ENCODE data around the gene PRKN.

DNA sequence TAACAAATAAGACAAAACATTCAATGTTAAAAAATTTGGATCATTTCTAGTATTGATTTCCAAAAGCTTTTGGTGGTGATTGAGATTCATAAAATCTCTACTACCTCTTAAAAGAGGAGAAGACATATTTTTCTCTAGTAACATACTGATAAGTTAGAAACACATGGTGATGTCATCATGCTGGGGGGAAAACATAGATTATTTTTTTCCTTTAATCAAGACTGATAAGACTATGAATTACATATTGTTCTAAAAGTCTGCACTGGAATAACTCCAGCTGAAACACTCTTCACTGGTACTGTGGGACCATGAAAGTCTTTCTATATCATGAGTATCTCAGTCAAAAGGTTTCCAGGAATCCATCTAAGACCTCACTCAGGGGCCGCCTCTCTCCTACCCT is 515.8 kb downstream of the PRKN start:
- TF ChIP-seq POLR2A (IDR thresholded peaks at IDR 0.05) (no peak), EP300 (IDR thresholded peaks at IDR 0.05) (no peak)
- TF ChIP-seq, protein P1, sequence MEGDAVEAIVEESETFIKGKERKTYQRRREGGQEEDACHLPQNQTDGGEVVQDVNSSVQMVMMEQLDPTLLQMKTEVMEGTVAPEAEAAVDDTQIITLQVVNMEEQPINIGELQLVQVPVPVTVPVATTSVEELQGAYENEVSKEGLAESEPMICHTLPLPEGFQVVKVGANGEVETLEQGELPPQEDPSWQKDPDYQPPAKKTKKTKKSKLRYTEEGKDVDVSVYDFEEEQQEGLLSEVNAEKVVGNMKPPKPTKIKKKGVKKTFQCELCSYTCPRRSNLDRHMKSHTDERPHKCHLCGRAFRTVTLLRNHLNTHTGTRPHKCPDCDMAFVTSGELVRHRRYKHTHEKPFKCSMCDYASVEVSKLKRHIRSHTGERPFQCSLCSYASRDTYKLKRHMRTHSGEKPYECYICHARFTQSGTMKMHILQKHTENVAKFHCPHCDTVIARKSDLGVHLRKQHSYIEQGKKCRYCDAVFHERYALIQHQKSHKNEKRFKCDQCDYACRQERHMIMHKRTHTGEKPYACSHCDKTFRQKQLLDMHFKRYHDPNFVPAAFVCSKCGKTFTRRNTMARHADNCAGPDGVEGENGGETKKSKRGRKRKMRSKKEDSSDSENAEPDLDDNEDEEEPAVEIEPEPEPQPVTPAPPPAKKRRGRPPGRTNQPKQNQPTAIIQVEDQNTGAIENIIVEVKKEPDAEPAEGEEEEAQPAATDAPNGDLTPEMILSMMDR (IDR thresholded peaks at IDR 0.05), result no peak

Measured in tibial nerve (tissue), 4 donors.